H1 (cell line): ENCODE measurements around the gene C14orf93. TPM values are rescaled to one million over a fixed set of nuclear protein-coding genes. Genes with fewer than 3 reads are reported as not detected.
A peak's percentile ranks its signal among the peaks of the same experiment; 100 is the strongest.

Source experiments
- CTCF ChIA-PET: fragments of 300-600 bp; sonication (Branson Sonifier 250); formaldehyde crosslinking; loops from one replicate; lab custom pipeline; 2021; ENCODE audit not compliant: partially characterized antibody; lab: Charles Lee
- POLR2A ChIA-PET: fragments of 300-600 bp; sonication (Branson Sonifier 250); formaldehyde crosslinking; loops from one replicate; lab custom pipeline; 2021; ENCODE audit warnings: inconsistent platforms; ENCODE audit not compliant: partially characterized antibody; lab: Charles Lee
- DNase-seq, 2 experiments: peaks; one replicate each; pipeline versions ENCODE4 v3.0.0 to v3.0.0-alpha.2; 2010 to 2022; ENCODE audit warnings: low spot score in 2 of 2, low read depth in 1 of 2, mixed read lengths in 1 of 2
- FAIRE-seq: peaks from 2 replicates; lab custom pipeline; 2011; peaks lifted over from hg19 to GRCh38; lab: Jason Lieb, UNC
- H2AFZ ChIP-seq: 2 replicates; pipeline ENCODE4 v1.8.1; 2012; ENCODE audit warnings: low read length, inconsistent platforms
- H2AK5ac ChIP-seq: 2 replicates; pipeline ENCODE4 v1.6.1; 2013; ENCODE audit warnings: low read depth, low read length
- H2BK120ac ChIP-seq: replicated peaks from 2 replicates; pipeline ENCODE3; 2013; ENCODE audit warnings: low read depth, low read length, inconsistent platforms
- H2BK12ac ChIP-seq: 2 replicates; pipeline ENCODE4 v1.6.1; 2013; ENCODE audit warnings: low read depth, low read length
- H2BK15ac ChIP-seq: 2 replicates; pipeline ENCODE4 v1.6.1; 2013; ENCODE audit warnings: low read length
- H2BK20ac ChIP-seq: 2 replicates; pipeline ENCODE4 v1.6.1; 2013; ENCODE audit warnings: low read length
- H2BK5ac ChIP-seq: 2 replicates; pipeline ENCODE4 v1.6.1; 2013; ENCODE audit warnings: low read depth, low read length
- H3K14ac ChIP-seq: 2 replicates; pipeline ENCODE4 v1.6.1; 2013; ENCODE audit warnings: inconsistent platforms; ENCODE audit not compliant: insufficient read length
- H3K18ac ChIP-seq: 2 replicates; pipeline ENCODE4 v1.6.1; 2013; ENCODE audit warnings: low read length; ENCODE audit errors: extremely low read depth
- H3K23ac ChIP-seq: 2 replicates; pipeline ENCODE4 v1.6.1; 2013; ENCODE audit warnings: inconsistent platforms; ENCODE audit not compliant: insufficient read length
- H3K23me2 ChIP-seq: 2 replicates; pipeline ENCODE4 v1.6.1; 2013; ENCODE audit warnings: low read depth, low read length
- H3K27ac ChIP-seq: 2 replicates; pipeline ENCODE4 v1.6.1; 2011; ENCODE audit warnings: low read depth, low read length, inconsistent platforms
- H3K27me3 ChIP-seq, 4 experiments: replicated peaks in 1 of 4; 1 replicate in 1 of 4; 2 replicates in 3 of 4; pipeline versions ENCODE4 v1.6.1 to v1.8.1; 2011 to 2013; ENCODE audit warnings: low read length in 3 of 4, mild to moderate bottlenecking in 3 of 4, inconsistent platforms in 2 of 4, mixed read lengths in 2 of 4, moderate library complexity in 1 of 4; ENCODE audit not compliant: control insufficient read depth in 3 of 4, insufficient read depth in 3 of 4; ENCODE audit errors: extremely low read depth in 1 of 4
- H3K36me3 ChIP-seq, 4 experiments: 2 replicates each; pipeline versions ENCODE4 v1.6.1 to v1.8.1; 2011 to 2013; ENCODE audit warnings: mild to moderate bottlenecking in 4 of 4, low read length in 3 of 4, moderate library complexity in 2 of 4, control low read depth in 1 of 4, inconsistent platforms in 1 of 4; ENCODE audit not compliant: insufficient read depth in 4 of 4, control insufficient read depth in 2 of 4
- H3K4ac ChIP-seq: replicated peaks from 2 replicates; pipeline ENCODE3; 2013; ENCODE audit warnings: low read length, low read depth, mixed read lengths, inconsistent platforms; ENCODE audit not compliant: insufficient read length
- H3K4me1 ChIP-seq, 4 experiments: replicated peaks in 1 of 4; 1 replicate in 1 of 4; 2 replicates in 3 of 4; pipeline versions ENCODE4 v1.6.1 to v1.8.1; 2011 to 2013; ENCODE audit warnings: low read length in 3 of 4, inconsistent platforms in 2 of 4, mixed read lengths in 1 of 4; ENCODE audit not compliant: insufficient read depth in 4 of 4, control insufficient read depth in 3 of 4
- H3K4me2 ChIP-seq, 2 experiments: 2 replicates each; pipeline versions ENCODE4 v1.6.1 to v1.8.1; 2011 to 2013; ENCODE audit warnings: low read depth in 2 of 2, low read length in 2 of 2, control low read depth in 1 of 2, inconsistent platforms in 1 of 2, mild to moderate bottlenecking in 1 of 2; ENCODE audit not compliant: insufficient read depth in 1 of 2
- H3K4me3 ChIP-seq, 4 experiments: fragments of 200-600, 300-600 bp in 1 of 4; sonication (generic), shearing (Covaris generic), sonication (Bioruptor Twin) in 1 of 4; 2 replicates each; pipeline versions ENCODE4 v1.5.1 to v1.8.1; 2011 to 2016; ENCODE audit warnings: low read length in 4 of 4, low read depth in 3 of 4, control low read depth in 2 of 4, inconsistent platforms in 2 of 4, mild to moderate bottlenecking in 2 of 4, mixed read lengths in 1 of 4, moderate library complexity in 1 of 4; ENCODE audit not compliant: insufficient read depth in 2 of 4; ENCODE audit errors: extremely low read depth in 1 of 4
- H3K56ac ChIP-seq: replicated peaks from 2 replicates; pipeline ENCODE3; 2013; ENCODE audit warnings: low read depth, mild to moderate bottlenecking, mixed read lengths, low read length, inconsistent platforms; ENCODE audit not compliant: insufficient read length
- H3K79me1 ChIP-seq: 2 replicates; pipeline ENCODE4 v1.6.1; 2013; ENCODE audit warnings: low read depth, low read length, control low read depth
- H3K79me2 ChIP-seq, 2 experiments: 2 replicates each; pipeline versions ENCODE4 v1.6.1 to v1.8.1; 2012 to 2013; ENCODE audit warnings: low read length in 2 of 2, mild to moderate bottlenecking in 2 of 2, inconsistent platforms in 1 of 2; ENCODE audit not compliant: insufficient read depth in 2 of 2, control insufficient read depth in 1 of 2
- H3K9ac ChIP-seq, 4 experiments: replicated peaks in 1 of 4; 1 replicate in 1 of 4; 2 replicates in 3 of 4; pipeline versions ENCODE4 v1.6.1 to v1.8.1; 2011 to 2013; ENCODE audit warnings: low read depth in 3 of 4, low read length in 3 of 4, control low read depth in 2 of 4, mild to moderate bottlenecking in 2 of 4, moderate library complexity in 2 of 4, inconsistent platforms in 1 of 4; ENCODE audit errors: extremely low read depth in 1 of 4
- H3K9me3 ChIP-seq, 2 experiments: 2 replicates each; pipeline versions ENCODE4 v1.6.1 to v1.8.1; 2012 to 2013; ENCODE audit warnings: mild to moderate bottlenecking in 2 of 2, moderate library complexity in 2 of 2, control low read depth in 1 of 2, inconsistent platforms in 1 of 2, low read depth in 1 of 2, low read length in 1 of 2, mixed read lengths in 1 of 2; ENCODE audit not compliant: insufficient read depth in 2 of 2
- H4K20me1 ChIP-seq, 2 experiments: replicated peaks in 1 of 2; 2 replicates each; pipeline versions ENCODE3 to v1.8.1; 2011 to 2013; ENCODE audit warnings: inconsistent platforms in 2 of 2, low read length in 2 of 2, mild to moderate bottlenecking in 1 of 2; ENCODE audit not compliant: insufficient read depth in 2 of 2, control insufficient read depth in 1 of 2
- H4K5ac ChIP-seq: 2 replicates; pipeline ENCODE4 v1.6.1; 2013; ENCODE audit warnings: low read length, low read depth, mixed read lengths, inconsistent platforms; ENCODE audit not compliant: insufficient read length
- H4K8ac ChIP-seq: 2 replicates; pipeline ENCODE4 v1.8.0; 2013; ENCODE audit warnings: mild to moderate bottlenecking, moderate library complexity, low read length, inconsistent platforms; ENCODE audit not compliant: insufficient read depth; ENCODE audit errors: extremely low read depth
- H4K91ac ChIP-seq: replicated peaks from 2 replicates; pipeline ENCODE3; 2013; ENCODE audit warnings: low read length, mixed read lengths, inconsistent platforms; ENCODE audit not compliant: insufficient read length
- EZH2 ChIP-seq: fragments of 200-600 bp; sonication (generic); IDR thresholded peaks from 2 replicates; pipeline ENCODE4 v1.7.1; 2012; ENCODE audit warnings: low read depth, mild to moderate bottlenecking, moderate library complexity, low read length, inconsistent platforms; ENCODE audit not compliant: severe bottlenecking
- NANOG ChIP-seq: IDR thresholded peaks from 2 replicates; pipeline ENCODE4 v1.6.1; 2011; ENCODE audit warnings: low read length, low read depth, mild to moderate bottlenecking, inconsistent platforms; ENCODE audit not compliant: insufficient read depth, poor library complexity, severe bottlenecking
- ZNF274 ChIP-seq: IDR thresholded peaks from 2 replicates; pipeline ENCODE4 v1.7.0; 2012; ENCODE audit warnings: low read length, borderline replicate concordance; ENCODE audit errors: extremely low read depth
- WGBS, 2 experiments: shearing (Covaris generic) in 1 of 2; methylation state at CpG; one replicate each; pipeline versions ENCODE4 v1.1.6 to v1.1.7; 2013 to 2015; ENCODE audit warnings: low lambda C conversion rate in 2 of 2, mixed read lengths in 2 of 2, inconsistent platforms in 1 of 2, low coverage in 1 of 2, missing lambda C conversion rate in 1 of 2; ENCODE audit not compliant: insufficient replicate concordance in 2 of 2, insufficient coverage in 1 of 2, insufficient read length in 1 of 2; ENCODE audit errors: extremely low coverage in 1 of 2, missing lambda C conversion rate in 1 of 2; 5-methylcytosine and 5-hydroxymethylcytosine counted together
- polyA plus RNA-seq, 7 experiments: library from polyadenylated mRNA; depleted of rRNA in 3 of 7; stranded (reverse) in 5 of 7; unstranded in 2 of 7; fragments of >200 nt in 5 of 7; fragments of 200-250 nt in 2 of 7; gene quantifications; 1 replicate in 5 of 7; 2 replicates in 1 of 7; 4 replicates in 1 of 7; pipeline versions ENCODE4 v1.2.1 to v1.2.3, GENCODE V29; 2011 to 2013; ENCODE audit warnings: missing spikeins in 2 of 7, mixed read lengths in 2 of 7
- total RNA-seq: library from RNA; stranded (reverse); fragmentation: NEBNext Ultra II Directional; extraction: Animal tissue kit (Norgen Biotek cat#: 25700); gene quantifications from 2 replicates; pipeline ENCODE4 v1.2.1, GENCODE V29; 2021

The C14orf93 gene
- total and polyA plus RNA-seq, 2 of the 8 experiments (the other 6 are each of a cell fraction or from before 2014, with no cell fraction given): 7.8 to 8.2 TPM

DNA sequence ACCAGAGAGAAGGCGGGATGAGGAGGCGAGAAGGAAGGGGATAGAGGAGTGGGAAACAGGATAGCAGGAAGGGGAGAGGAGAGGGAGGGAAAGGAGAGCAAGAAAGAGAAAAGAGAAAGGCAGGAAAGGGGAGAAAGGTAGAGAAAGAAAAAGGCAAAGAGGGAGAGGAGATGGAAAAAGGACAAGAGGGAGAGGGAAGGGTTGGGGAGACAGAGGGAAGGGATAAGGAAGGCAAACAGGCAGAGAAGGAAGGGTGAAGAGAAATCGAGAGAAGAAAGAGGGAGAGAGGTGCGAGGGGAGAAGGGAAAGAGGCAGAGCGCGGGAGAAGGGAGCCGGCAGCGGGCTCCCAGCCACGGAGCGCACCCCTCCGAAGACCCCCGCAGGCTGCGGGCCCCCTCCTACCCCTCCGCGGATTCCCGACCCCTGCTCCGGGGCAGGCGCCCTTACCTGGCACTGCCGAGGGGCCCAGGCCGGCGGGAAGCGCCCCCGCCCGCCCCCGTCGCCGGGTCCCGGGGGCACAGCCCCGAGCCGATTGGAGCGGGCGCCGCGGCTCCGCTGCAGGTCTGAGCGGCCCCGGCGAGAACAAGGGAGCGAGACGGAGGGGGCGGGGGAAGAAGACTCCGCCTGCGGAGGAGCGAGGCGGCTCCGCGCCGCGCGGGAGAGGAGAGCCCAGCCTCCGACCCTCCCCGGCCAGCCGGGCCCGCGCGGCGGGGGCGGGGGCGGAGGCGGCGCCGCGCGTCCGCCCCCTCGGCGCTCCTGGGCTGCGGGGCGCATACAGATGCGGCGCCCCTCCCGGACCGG, 47.2 kb upstream of the C14orf93 start, which contains the start of gene CDH24:
CDH24 (minus strand) TSS at position 565 of the 801 bp plus-strand sequence. CDS start 1,787 bp downstream, outside the sequence.
- DNase-seq (peak in 1 of 2 experiments; percentile 83), FAIRE-seq (no peak)
- Histone ChIP-seq H2AFZ (no peak within 1 kb of the TSS; the same call in 1 of the 2 replicates), H2BK120ac (no peak within 1 kb of the TSS), H2BK12ac (peak within 1 kb of the TSS; percentile 27; the same call in 1 of the 2 replicates), H3K79me2 (no peaks in the 10 kb centered on the region), H3K56ac (peak within 1 kb of the TSS; percentile 60), H3K4me2 (peak within 1 kb of the TSS; percentile 89 to 91), H3K18ac (peak within 1 kb of the TSS; percentile 90), H2BK15ac (no peak within 1 kb of the TSS), H2AK5ac (no peak within 1 kb of the TSS), H3K14ac (no peak within 1 kb of the TSS), H3K23ac (no peak within 1 kb of the TSS), H4K8ac (peak within 1 kb of the TSS; percentile 72), H3K27ac (peak within 1 kb of the TSS; percentile 64; the same call in 1 of the 2 replicates), H3K36me3 (peaks cover 11 to 32% (median 24%) of the 10 kb centered on the region in 4 experiments), H4K91ac (peak within 1 kb of the TSS; percentile 51), H3K79me1 (no peaks in the 10 kb centered on the region; the same call in 1 of the 2 replicates), H3K23me2 (peaks cover 12% of the 10 kb centered on the region), H3K4ac (no peak within 1 kb of the TSS), H2BK20ac (0 out of 2 replicates have a peak within 1 kb of the TSS, but pooled peaks have one; percentile 13), H4K5ac (peak within 1 kb of the TSS; percentile 47), H2BK5ac (peak within 1 kb of the TSS; percentile 15; the same call in 1 of the 2 replicates), H3K9ac (peak within 1 kb of the TSS; percentile 58 to 66 (median 62); a peak in 6 of 7 replicates), H3K4me3 (peak within 1 kb of the TSS; percentile 34 to 82 (median 65)), H3K9me3 (no peaks in the 10 kb centered on the region), H3K27me3 (no peaks in the 10 kb centered on the region; a peak in 1 of 7 replicates), H4K20me1 (peaks cover 4 to 8% of the 10 kb centered on the region in 2 experiments), H3K4me1 (peaks cover 0 to 15% (median 4%) of the 10 kb centered on the region in 4 experiments; a peak in 4 of 7 replicates)
- ChIA-PET POLR2A (interaction anchor here (0.9 to 6.2 kb wide), 33 partner anchors 9 to 369 kb away, joined by 3 to 65 read pairs (median 5); partner anchors contain the start of genes ACIN1, AJUBA, C14orf119 and HAUS4), CTCF (interaction anchor here (0.5 to 29.2 kb wide), 47 partner anchors 8 to 1131 kb away, joined by 3 to 785 read pairs (median 4); partner anchors contain the start of genes ACIN1, AJUBA, CEBPE and HAUS4)
- WGBS, 2 experiments: 2% methylated on average over 9 of the region's 73 CpGs; no CpG with 5 or more reads in 1 of the 2 experiments
- TF ChIP-seq EZH2 (no peak), NANOG (no peak), ZNF274 (no peak)
